Measurements from ENCODE around the gene TET3.

GRCh38 chr2:73963385-73964120 lies 21.2 kb upstream of the TET3 start:
- no peak for TF ChIP-seq CTCF (conservative IDR thresholded peaks at IDR 0.05; ENCODE audit: low read depth, low read length)
- TF ChIP-seq EZH2 (IDR thresholded peaks at IDR 0.05; ENCODE audit: low read length, unreplicated experiment), result no peak
